Measurements from ENCODE around the gene HSD17B14. TPM values are rescaled to one million over a fixed set of nuclear protein-coding genes. Genes with fewer than 3 reads are reported as not detected.

Gene HSD17B14
- total and polyA plus RNA-seq, 2 of the 13 experiments (the other 11 are each of a cell fraction or from before 2014, with no cell fraction given) = 0.58 to 1.2 TPM

DNA sequence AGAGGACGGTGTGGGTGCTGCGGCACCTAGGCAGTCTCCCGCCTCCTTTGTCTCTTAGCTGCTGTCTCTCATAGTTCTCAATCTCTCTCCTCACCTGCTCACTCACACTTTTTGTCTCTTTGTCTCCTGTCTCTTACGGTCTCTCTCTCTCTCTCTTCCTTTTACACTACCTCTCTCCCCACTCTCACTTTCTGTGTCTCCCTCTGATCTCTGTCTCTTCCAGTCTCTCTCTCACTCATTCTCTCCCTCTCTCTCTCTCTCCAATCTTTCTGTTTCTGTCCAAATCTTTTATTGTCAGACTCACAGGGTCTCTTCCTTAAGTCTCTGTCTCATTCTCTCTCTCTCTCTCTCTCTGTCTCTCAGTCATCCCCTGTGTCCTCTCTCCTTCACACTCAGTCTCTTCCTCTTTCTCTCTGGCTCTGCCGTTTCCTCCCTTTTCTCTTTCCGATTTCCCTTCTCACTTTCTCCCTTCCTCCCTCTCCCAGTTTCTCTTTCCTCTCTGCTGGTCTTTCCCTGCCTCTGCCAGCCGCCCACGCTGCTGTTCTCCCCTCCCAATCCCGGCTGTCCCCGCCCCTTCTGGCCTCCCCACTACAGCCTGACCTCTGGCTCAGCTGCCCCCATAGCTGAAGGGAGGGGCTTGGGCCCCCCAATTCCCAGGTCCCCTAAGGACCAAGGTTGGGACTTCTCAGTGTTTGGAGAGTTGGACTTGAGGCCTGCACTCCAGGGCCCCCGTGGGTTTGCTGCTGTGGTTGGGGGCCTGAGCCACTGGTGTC, 32.0 kb upstream of the HSD17B14 start, which contains the start of gene PLEKHA4 (continued):
- no peak for TF ChIP-seq SATB2 (CRISPR knock-in tag; IDR thresholded peaks at IDR 0.05)
- TF ChIP-seq FOSL2 (CRISPR knock-in tag; IDR thresholded peaks at IDR 0.05) = peak; percentile 36
- no peak for TF ChIP-seq ZSCAN31 (CRISPR knock-in tag; IDR thresholded peaks at IDR 0.05; ENCODE audit: low read depth)
- 0 out of 2 replicates have a peak, but pooled peaks have one; percentile 18 for TF ChIP-seq ZMYM4 (CRISPR knock-in tag; IDR thresholded peaks at IDR 0.05)
- TF ChIP-seq ZNF432 (CRISPR knock-in tag; IDR thresholded peaks at IDR 0.05; ENCODE audit: borderline replicate concordance) = no peak
- no peak for TF ChIP-seq CEBPG (CRISPR knock-in tag; IDR thresholded peaks at IDR 0.05)
- TF ChIP-seq NFE2 (CRISPR knock-in tag; IDR thresholded peaks at IDR 0.05) = no peak
- no peak for TF ChIP-seq MXI1 (IDR thresholded peaks at IDR 0.05; ENCODE audit: borderline replicate concordance, low read depth, low read length)
- TF ChIP-seq ZNF567 (CRISPR knock-in tag; IDR thresholded peaks at IDR 0.05; ENCODE audit: borderline replicate concordance) = no peak
- TF ChIP-seq LCORL (IDR thresholded peaks at IDR 0.05) = no peak
- no peak for TF ChIP-seq LCORL (CRISPR knock-in tag; IDR thresholded peaks at IDR 0.05)
- TF ChIP-seq, protein P1, sequence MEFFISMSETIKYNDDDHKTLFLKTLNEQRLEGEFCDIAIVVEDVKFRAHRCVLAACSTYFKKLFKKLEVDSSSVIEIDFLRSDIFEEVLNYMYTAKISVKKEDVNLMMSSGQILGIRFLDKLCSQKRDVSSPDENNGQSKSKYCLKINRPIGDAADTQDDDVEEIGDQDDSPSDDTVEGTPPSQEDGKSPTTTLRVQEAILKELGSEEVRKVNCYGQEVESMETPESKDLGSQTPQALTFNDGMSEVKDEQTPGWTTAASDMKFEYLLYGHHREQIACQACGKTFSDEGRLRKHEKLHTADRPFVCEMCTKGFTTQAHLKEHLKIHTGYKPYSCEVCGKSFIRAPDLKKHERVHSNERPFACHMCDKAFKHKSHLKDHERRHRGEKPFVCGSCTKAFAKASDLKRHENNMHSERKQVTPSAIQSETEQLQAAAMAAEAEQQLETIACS (CRISPR knock-in tag; IDR thresholded peaks at IDR 0.05) = no peak
- TF ChIP-seq, protein P2, sequence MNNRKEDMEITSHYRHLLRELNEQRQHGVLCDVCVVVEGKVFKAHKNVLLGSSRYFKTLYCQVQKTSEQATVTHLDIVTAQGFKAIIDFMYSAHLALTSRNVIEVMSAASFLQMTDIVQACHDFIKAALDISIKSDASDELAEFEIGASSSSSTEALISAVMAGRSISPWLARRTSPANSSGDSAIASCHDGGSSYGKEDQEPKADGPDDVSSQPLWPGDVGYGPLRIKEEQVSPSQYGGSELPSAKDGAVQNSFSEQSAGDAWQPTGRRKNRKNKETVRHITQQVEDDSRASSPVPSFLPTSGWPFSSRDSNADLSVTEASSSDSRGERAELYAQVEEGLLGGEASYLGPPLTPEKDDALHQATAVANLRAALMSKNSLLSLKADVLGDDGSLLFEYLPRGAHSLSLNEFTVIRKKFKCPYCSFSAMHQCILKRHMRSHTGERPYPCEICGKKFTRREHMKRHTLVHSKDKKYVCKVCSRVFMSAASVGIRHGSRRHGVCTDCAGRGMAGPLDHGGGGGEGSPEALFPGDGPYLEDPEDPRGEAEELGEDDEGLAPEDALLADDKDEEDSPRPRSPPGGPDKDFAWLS (CRISPR knock-in tag; IDR thresholded peaks at IDR 0.05; ENCODE audit: borderline replicate concordance) = no peak
- TF ChIP-seq ZSCAN30 (CRISPR knock-in tag; IDR thresholded peaks at IDR 0.05) = no peak
- TF ChIP-seq KLF6 (CRISPR knock-in tag; IDR thresholded peaks at IDR 0.05) = no peak
- TF ChIP-seq DNMT3B (CRISPR knock-in tag; conservative IDR thresholded peaks at IDR 0.05) = no peak
- TF ChIP-seq SIX1 (CRISPR knock-in tag; IDR thresholded peaks at IDR 0.05; ENCODE audit: borderline replicate concordance) = no peak
- no peak for TF ChIP-seq ZMYM3 (CRISPR knock-in tag; IDR thresholded peaks at IDR 0.05)
- no peak for TF ChIP-seq ZNF558 (CRISPR knock-in tag; IDR thresholded peaks at IDR 0.05; ENCODE audit: borderline replicate concordance)
- no peak for TF ChIP-seq GPBP1L1 (CRISPR knock-in tag; IDR thresholded peaks at IDR 0.05)
- no peak for TF ChIP-seq SMARCE1 (IDR thresholded peaks at IDR 0.05; ENCODE audit: borderline replicate concordance)
- no peak for TF ChIP-seq ZNF34 (CRISPR knock-in tag; IDR thresholded peaks at IDR 0.05; ENCODE audit: borderline replicate concordance)
- no peak for TF ChIP-seq PHF5A (CRISPR knock-in tag; IDR thresholded peaks at IDR 0.05; ENCODE audit: low read depth, unreplicated experiment)
- TF ChIP-seq ZNF605 (CRISPR knock-in tag; IDR thresholded peaks at IDR 0.05) = peak; percentile 84
- no peak for TF ChIP-seq TSC22D2 (CRISPR knock-in tag; IDR thresholded peaks at IDR 0.05; ENCODE audit: borderline replicate concordance)
- TF ChIP-seq GATA4 (IDR thresholded peaks at IDR 0.05; ENCODE audit: borderline replicate concordance, low read depth) = no peak
- TF ChIP-seq SP5 (CRISPR knock-in tag; IDR thresholded peaks at IDR 0.05; ENCODE audit: borderline replicate concordance, low read depth) = no peak
- TF ChIP-seq MAFF (IDR thresholded peaks at IDR 0.05; ENCODE audit: low read depth, low read length) = no peak
- no peak for TF ChIP-seq ZNF253 (CRISPR knock-in tag; IDR thresholded peaks at IDR 0.05; ENCODE audit: borderline replicate concordance)
- TF ChIP-seq ZNF343 (CRISPR knock-in tag; IDR thresholded peaks at IDR 0.05) = 0 out of 2 replicates have a peak, but pooled peaks have one; percentile 66

All from HepG2 (cell line).